IPS-18c (cell line): ENCODE results near the gene ABO.
"Not testable (repeated sequence)": the region's sequence is repeated elsewhere in the genome, so short reads cannot be mapped to it uniquely, and the experiment has no call there.

Experiments
- H3K4me3 ChIP-seq: 2 replicates; pipeline ENCODE4 v1.7.0; 2013; ENCODE audit warnings: low read depth, mild to moderate bottlenecking, low read length, moderate library complexity; ENCODE audit not compliant: insufficient read depth
- H3K9me3 ChIP-seq: one replicate; pipeline ENCODE4 v1.6.1; 2013; ENCODE audit warnings: mild to moderate bottlenecking, low read length, moderate library complexity; ENCODE audit not compliant: control insufficient read depth, insufficient read depth

The ABO gene

GRCh38 chr9:133275105-133276000, at the start of gene ABO:
Gene ABO, minus strand, starts transcription at chr9:133275201.
- peaks cover 3% of the 10 kb centered on the region for H3K9me3 ChIP-seq
- peak within 1 kb of the TSS; percentile 59 for H3K4me3 ChIP-seq

- Histone ChIP-seq H3K4me3 (no peak overlapping the region), H3K9me3 (no peaks in the 10 kb centered on the region)
Observed at GRCh38 chr9:133323991-133324703, 49.1 kb upstream of the ABO start.

- Histone ChIP-seq H3K9me3 (no peaks in the 10 kb centered on the region), H3K4me3 (no peak overlapping the region)
Observed at GRCh38 chr9:133323211-133323610, 48.2 kb upstream of the ABO start.

GRCh38 chr9:133322701-133323100, 47.7 kb upstream of the ABO start:
- Histone ChIP-seq H3K4me3 (no peak overlapping the region), H3K9me3 (no peaks in the 10 kb centered on the region)

- no peak overlapping the region for H3K4me3 ChIP-seq
Observed at GRCh38 chr9:133321411-133321935, 46.5 kb upstream of the ABO start.

GRCh38 chr9:133320421-133320881, 45.5 kb upstream of the ABO start:
- H3K4me3 ChIP-seq, result no peak overlapping the region
- H3K9me3 ChIP-seq, result no peaks in the 10 kb centered on the region

More at GRCh38 chr9:133321411-133321935, 46.5 kb upstream of the ABO start:
- no peaks in the 10 kb centered on the region for H3K9me3 ChIP-seq

GRCh38 chr9:133317551-133317950, 42.5 kb upstream of the ABO start:
- not testable (repeated sequence) for H3K9me3 ChIP-seq, H3K4me3 ChIP-seq

GRCh38 chr9:133315997-133316396, 41.0 kb upstream of the ABO start:
- Histone ChIP-seq H3K4me3 (no peak overlapping the region), H3K9me3 (no peaks in the 10 kb centered on the region)

- no peak overlapping the region for H3K4me3 ChIP-seq
- H3K9me3 ChIP-seq, result no peaks in the 10 kb centered on the region
Observed at GRCh38 chr9:133309608-133310007, 34.6 kb upstream of the ABO start.

- Histone ChIP-seq H3K9me3 (no peaks in the 10 kb centered on the region), H3K4me3 (no peak overlapping the region)
Observed at GRCh38 chr9:133307301-133307700, 32.3 kb upstream of the ABO start.

- Histone ChIP-seq H3K4me3 (no peak overlapping the region), H3K9me3 (no peaks in the 10 kb centered on the region)
Observed at GRCh38 chr9:133306242-133307204, 31.5 kb upstream of the ABO start.

- H3K9me3 ChIP-seq, result no peaks in the 10 kb centered on the region
- H3K4me3 ChIP-seq, result no peak overlapping the region
Observed at GRCh38 chr9:133305731-133306130, 30.7 kb upstream of the ABO start.

- no peak overlapping the region for H3K4me3 ChIP-seq
- H3K9me3 ChIP-seq, result no peaks in the 10 kb centered on the region
Observed at GRCh38 chr9:133304477-133305377, 29.7 kb upstream of the ABO start.

- Histone ChIP-seq H3K4me3 (no peak overlapping the region), H3K9me3 (no peaks in the 10 kb centered on the region)
Observed at GRCh38 chr9:133304158-133304470, 29.1 kb upstream of the ABO start.

- Histone ChIP-seq H3K9me3 (no peaks in the 10 kb centered on the region), H3K4me3 (no peak overlapping the region)
Observed at GRCh38 chr9:133303266-133304157, 28.5 kb upstream of the ABO start.
